ENCODE measurements around the gene FBXW9. TPM values are rescaled to one million over a fixed set of nuclear protein-coding genes. Genes with fewer than 3 reads are reported as not detected.
"Not testable (repeated sequence)": the region's sequence is repeated elsewhere in the genome, so short reads cannot be mapped to it uniquely, and the experiment has no call there.

Gene FBXW9
- total and polyA plus RNA-seq, 12 donors, result 2.1 to 14.7 (median 9.6) TPM

- intact Hi-C loops (cut with DNase I), result no loop called here
- no peaks in the 10 kb centered on the region for H3K4me1 ChIP-seq (replicated peaks in 1 of 2)
- H3K27ac ChIP-seq, result no peak within 1 kb of the TSS
- WGBS, 4 donors, result 89 to 91% (median 90%) methylated on average over 7 to 9 of the region's 9 CpGs
- no peak for DNase-seq
- no peaks in the 10 kb centered on the region for H3K36me3 ChIP-seq (replicated peaks in 1 of 2)
- TF ChIP-seq CTCF (IDR thresholded peaks at IDR 0.05) (no peak), POLR2A (IDR thresholded peaks at IDR 0.05) (no peak)
- H3K9me3 ChIP-seq (replicated peaks in 1 of 3), result no peaks in the 10 kb centered on the region
- H3K4me3 ChIP-seq, result no peak within 1 kb of the TSS
- no peaks in the 10 kb centered on the region for H3K27me3 ChIP-seq
These were observed 8.8 kb downstream of the FBXW9 start, which contains the start of gene GNG14 for GRCh38 chr19:12687496-12688196. GNG14 (plus strand) TSS chr19:12687998; CDS start chr19:12688049, 51 bp downstream.

GRCh38 chr19:12685831-12686230 lies 10.6 kb downstream of the FBXW9 start:
- Histone ChIP-seq H3K4me1 (replicated peaks in 1 of 2) (no peaks in the 10 kb centered on the region), H3K27ac (no peak overlapping the region), H3K36me3 (replicated peaks in 1 of 2) (no peaks in the 10 kb centered on the region), H3K4me3 (no peak overlapping the region), H3K9me3 (replicated peaks in 1 of 3) (no peaks in the 10 kb centered on the region), H3K27me3 (no peaks in the 10 kb centered on the region)
- no peak for DNase-seq
- intact Hi-C loops (cut with DNase I), result no loop called here
- 82 to 92% (median 84%) methylated on average over 2 to 3 of the region's 3 CpGs; no CpG with 5 or more reads in 1 of the 4 donors for WGBS, 4 donors
- no peak for TF ChIP-seq CTCF (IDR thresholded peaks at IDR 0.05)
- no peak for TF ChIP-seq POLR2A (IDR thresholded peaks at IDR 0.05)

GRCh38 chr19:12681074-12681987 lies 15.1 kb downstream of the FBXW9 start, which contains the start of gene DHPS:
DHPS (minus strand) TSS chr19:12681880; CDS start chr19:12681766, 114 bp downstream.
- intact Hi-C loops (cut with DNase I), result no loop called here
- Histone ChIP-seq H3K27me3 (no peaks in the 10 kb centered on the region), H3K27ac (peak within 1 kb of the TSS; percentile 92 to 100 (median 98)), H3K9me3 (replicated peaks in 1 of 3) (no peaks in the 10 kb centered on the region), H3K36me3 (replicated peaks in 1 of 2) (peaks cover 0 to 35% of the 10 kb centered on the region in 2 donors), H3K4me3 (peak within 1 kb of the TSS; percentile 75 to 98 (median 90)), H3K4me1 (replicated peaks in 1 of 2) (no peaks in the 10 kb centered on the region)
- TF ChIP-seq CTCF (IDR thresholded peaks at IDR 0.05), result peak in 1 of 6 experiments; percentile 3
- TF ChIP-seq POLR2A (IDR thresholded peaks at IDR 0.05), result peak; percentile 40 to 49
- peak; percentile 92 to 98 (median 96) for DNase-seq
- 0 to 1% (median 0%) methylated on average over 37 to 68 of the region's 68 CpGs for WGBS, 4 donors

- no peak overlapping the region for H3K4me3 ChIP-seq
- H3K27me3 ChIP-seq, result no peaks in the 10 kb centered on the region
- no peak for TF ChIP-seq POLR2A (IDR thresholded peaks at IDR 0.05)
- TF ChIP-seq CTCF (IDR thresholded peaks at IDR 0.05), result no peak
- intact Hi-C loops (cut with DNase I), result no loop called here
- no peaks in the 10 kb centered on the region for H3K4me1 ChIP-seq (replicated peaks in 1 of 2)
- no peak for DNase-seq
- no peak overlapping the region for H3K27ac ChIP-seq
- no peaks in the 10 kb centered on the region for H3K9me3 ChIP-seq (replicated peaks in 1 of 3)
- 93 to 96% (median 94%) methylated on average over 3 to 9 of the region's 9 CpGs for WGBS, 4 donors
- peaks cover 0 to 48% of the 10 kb centered on the region in 2 donors for H3K36me3 ChIP-seq (replicated peaks in 1 of 2)
These were observed 16.4 kb downstream of the FBXW9 start for GRCh38 chr19:12680034-12680433.

GRCh38 chr19:12678039-12678438 lies 18.4 kb downstream of the FBXW9 start:
- not testable (repeated sequence) for H3K9me3 ChIP-seq (replicated peaks in 1 of 3); H3K4me3 ChIP-seq; DNase-seq; H3K27me3 ChIP-seq; H3K4me1 ChIP-seq (replicated peaks in 1 of 2); H3K27ac ChIP-seq
- peaks cover 0 to 65% of the 10 kb centered on the region in 2 donors for H3K36me3 ChIP-seq (replicated peaks in 1 of 2)
- intact Hi-C loops (cut with DNase I), result loop anchor here in 1 of 2 donors (10.0 kb wide), 1 partner anchor 113 kb away; no protein-coding TSS in a partner anchor
- WGBS, 4 donors, result 80 to 92% (median 89%) methylated on average over 4 to 5 of the region's 5 CpGs
